Measurements from ENCODE around the gene PCDH9.

PCDH9 gene

GRCh38 chr13:67161176-67161575, 69.0 kb downstream of the PCDH9 start:
- no peak overlapping the region for H3K4me3 ChIP-seq (ENCODE audit: low read depth, low read length)
- TF ChIP-seq CTCF (IDR thresholded peaks at IDR 0.05; ENCODE audit: low read depth, low read length), result no peak

GRCh38 chr13:67158903-67159302, 71.2 kb downstream of the PCDH9 start:
- H3K4me3 ChIP-seq (ENCODE audit: low read depth, low read length), result no peak overlapping the region
- no peak for TF ChIP-seq CTCF (IDR thresholded peaks at IDR 0.05; ENCODE audit: low read depth, low read length)

GRCh38 chr13:67156723-67157060, 73.4 kb downstream of the PCDH9 start:
- TF ChIP-seq CTCF (IDR thresholded peaks at IDR 0.05; ENCODE audit: low read depth, low read length), result no peak
- H3K4me3 ChIP-seq (ENCODE audit: low read depth, low read length), result no peak overlapping the region

- H3K4me3 ChIP-seq (ENCODE audit: low read depth, low read length), result no peak overlapping the region
- no peak for TF ChIP-seq CTCF (IDR thresholded peaks at IDR 0.05; ENCODE audit: low read depth, low read length)
Measured at GRCh38 chr13:67155898-67156722, 74.0 kb downstream of the PCDH9 start.

GRCh38 chr13:67152085-67152484, 78.1 kb downstream of the PCDH9 start:
- TF ChIP-seq CTCF (IDR thresholded peaks at IDR 0.05; ENCODE audit: low read depth, low read length), result no peak
- no peak overlapping the region for H3K4me3 ChIP-seq (ENCODE audit: low read depth, low read length)

- no peak overlapping the region for H3K4me3 ChIP-seq (ENCODE audit: low read depth, low read length)
- no peak for TF ChIP-seq CTCF (IDR thresholded peaks at IDR 0.05; ENCODE audit: low read depth, low read length)
Measured at GRCh38 chr13:67151652-67152051, 78.5 kb downstream of the PCDH9 start.

- TF ChIP-seq CTCF (IDR thresholded peaks at IDR 0.05; ENCODE audit: low read depth, low read length), result no peak
- no peak overlapping the region for H3K4me3 ChIP-seq (ENCODE audit: low read depth, low read length)
Measured at GRCh38 chr13:67150608-67151007, 79.5 kb downstream of the PCDH9 start.
